RPMI8226 (cell line): ENCODE results near the gene SUGT1.

Source experiments
- DNase-seq: peaks from one replicate; pipeline ENCODE4 v3.0.0-alpha.2; 2015

Gene SUGT1

GRCh38 chr13:52738719-52739467 lies 86.3 kb downstream of the SUGT1 start:
- no peak for DNase-seq

- DNase-seq = no peak
Measured at GRCh38 chr13:52739468-52740071, 86.9 kb downstream of the SUGT1 start, which contains the start of gene CNMD. CNMD (minus strand) TSS chr13:52739820; CDS start chr13:52739701, 119 bp downstream.

- no peak for DNase-seq
Measured at GRCh38 chr13:52743569-52743968, 90.9 kb downstream of the SUGT1 start.

GRCh38 chr13:52743988-52744387 lies 91.4 kb downstream of the SUGT1 start:
- DNase-seq = no peak

- no peak for DNase-seq
Measured at GRCh38 chr13:52744842-52745375, 92.3 kb downstream of the SUGT1 start.

- DNase-seq = no peak
Measured at GRCh38 chr13:52746141-52746540, 93.5 kb downstream of the SUGT1 start.

GRCh38 chr13:52749419-52749818 lies 96.8 kb downstream of the SUGT1 start:
- peak; percentile 14 for DNase-seq
